ENCODE data around the gene GMDS.

The GMDS gene

DNA sequence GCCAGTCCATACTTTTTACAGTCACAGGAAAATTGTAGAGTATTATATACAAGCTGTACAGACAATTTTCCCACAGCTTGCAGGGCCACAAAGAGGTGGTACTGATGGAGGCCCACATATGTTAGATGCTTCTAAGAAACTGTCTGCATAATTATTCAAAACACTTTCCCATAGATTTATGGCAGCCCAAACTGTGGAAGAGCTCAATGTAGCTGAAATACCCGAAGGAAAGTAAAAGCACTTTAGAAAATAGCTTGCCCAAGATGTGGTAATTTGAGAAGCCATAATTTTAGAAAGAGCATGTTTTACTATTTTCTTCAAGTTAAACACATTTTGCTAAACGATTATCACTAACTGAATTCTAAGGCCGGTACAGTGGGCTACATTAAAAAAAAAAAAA, 36.9 kb downstream of the GMDS start:
- no peak for DNase-seq (ENCODE audit: low read depth in 1 of 2, low spot score in 1 of 2)

DNA sequence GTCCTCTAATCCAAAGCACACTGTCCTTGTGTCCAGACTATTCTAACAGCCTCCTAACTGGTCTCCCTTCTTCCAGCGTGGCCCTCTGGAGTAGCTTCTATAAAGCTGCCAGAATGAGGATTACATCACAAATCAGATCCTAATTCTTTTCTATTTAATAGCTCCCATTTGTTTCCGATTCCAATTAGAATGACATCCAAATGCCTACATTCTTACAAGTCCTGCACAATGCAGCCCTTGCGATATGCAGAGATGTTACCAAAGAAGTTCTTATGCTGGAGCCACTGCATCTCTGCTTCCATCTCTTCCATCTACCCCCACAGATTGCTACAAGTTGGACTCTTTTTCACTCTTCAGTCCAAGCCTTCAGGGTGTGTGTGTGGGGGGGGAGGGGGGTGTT, 40.0 kb downstream of the GMDS start:
- DNase-seq (ENCODE audit: low read depth in 1 of 2, low spot score in 1 of 2) = no peak

DNA sequence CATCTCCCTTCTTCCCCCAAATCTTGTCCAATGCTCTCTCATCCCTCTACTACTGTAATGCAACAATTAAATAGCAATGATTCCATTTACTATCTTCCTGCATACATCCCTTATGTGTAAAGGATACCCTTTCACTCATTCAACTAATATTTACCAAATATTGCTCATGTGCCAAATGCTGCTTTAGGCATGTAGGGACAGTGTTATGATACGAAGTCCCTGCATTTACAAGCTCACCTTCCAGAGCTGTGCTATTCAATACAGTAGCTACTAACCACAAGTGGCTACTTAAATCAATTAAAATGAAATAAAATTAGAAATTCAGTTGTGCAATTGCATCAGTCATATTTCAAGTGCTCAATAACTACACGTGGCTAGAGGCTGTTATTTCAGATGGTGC, 41.1 kb downstream of the GMDS start:
- DNase-seq (ENCODE audit: low read depth in 1 of 2, low spot score in 1 of 2) = no peak

DNA sequence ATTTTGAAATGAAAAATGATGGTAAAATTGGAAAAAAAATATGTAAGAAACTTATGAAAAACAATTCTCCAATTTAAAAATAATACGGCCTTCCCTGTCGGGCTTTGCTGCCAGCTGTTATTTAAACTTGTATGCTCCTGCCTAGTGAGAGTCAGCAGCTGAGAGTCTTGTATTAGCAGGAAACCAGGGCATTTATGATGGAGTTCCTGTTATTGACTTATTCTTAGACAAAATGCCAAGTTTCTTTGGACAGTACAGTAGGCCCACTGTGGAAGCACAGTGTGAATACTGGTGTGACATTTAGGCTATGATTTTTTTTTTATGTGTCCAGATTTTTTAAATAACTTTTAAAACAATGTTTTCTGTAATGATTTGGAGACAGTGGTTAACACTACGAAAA, 42.1 kb downstream of the GMDS start:
- no peak for DNase-seq (ENCODE audit: low read depth in 1 of 2, low spot score in 1 of 2)

DNA sequence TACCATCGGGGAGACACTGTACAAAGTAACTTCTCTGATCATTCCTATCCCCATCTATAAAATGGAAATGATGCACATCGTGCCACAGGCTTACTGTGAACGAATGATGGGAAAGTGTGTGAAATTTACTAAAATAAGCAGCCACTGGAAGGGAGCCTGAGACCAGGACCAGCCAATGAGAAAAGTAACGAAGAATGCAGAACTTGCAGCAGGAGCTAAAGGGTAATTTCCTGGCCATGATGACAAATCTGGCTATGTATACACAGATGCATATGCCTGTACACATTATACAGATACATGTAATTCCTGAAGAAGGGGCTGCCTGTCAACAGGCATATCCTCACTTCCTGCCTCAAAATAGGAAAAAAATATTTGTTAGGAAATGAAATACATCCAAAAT, 47.4 kb downstream of the GMDS start:
- no peak for DNase-seq (ENCODE audit: low read depth in 1 of 2, low spot score in 1 of 2)

DNA sequence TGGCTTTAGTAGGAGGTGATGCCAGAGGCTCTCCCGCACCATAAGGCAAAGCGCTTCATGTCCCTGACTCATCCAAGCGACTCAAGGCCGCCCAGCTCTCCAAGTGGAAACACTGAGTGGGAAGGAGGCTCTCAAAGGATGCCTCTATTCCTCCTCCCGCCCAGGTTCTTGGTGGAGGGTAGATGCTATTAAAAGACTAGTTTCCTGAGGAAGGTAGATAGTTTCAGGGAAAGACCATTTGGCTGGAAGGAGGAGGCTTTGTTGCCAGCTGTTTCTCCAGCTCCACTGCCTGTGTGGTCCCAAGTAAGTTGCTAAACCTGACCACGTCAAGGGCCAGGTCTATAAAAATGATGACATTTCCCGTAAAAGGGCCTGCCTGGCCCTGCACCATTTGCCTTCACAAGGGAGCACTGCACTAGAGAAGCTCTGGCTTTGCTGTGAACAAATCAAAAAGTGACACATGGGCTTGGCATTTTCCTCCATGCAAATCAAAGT, 48.2 kb downstream of the GMDS start:
- DNase-seq (ENCODE audit: low read depth in 1 of 2, low spot score in 1 of 2) = no peak

DNA sequence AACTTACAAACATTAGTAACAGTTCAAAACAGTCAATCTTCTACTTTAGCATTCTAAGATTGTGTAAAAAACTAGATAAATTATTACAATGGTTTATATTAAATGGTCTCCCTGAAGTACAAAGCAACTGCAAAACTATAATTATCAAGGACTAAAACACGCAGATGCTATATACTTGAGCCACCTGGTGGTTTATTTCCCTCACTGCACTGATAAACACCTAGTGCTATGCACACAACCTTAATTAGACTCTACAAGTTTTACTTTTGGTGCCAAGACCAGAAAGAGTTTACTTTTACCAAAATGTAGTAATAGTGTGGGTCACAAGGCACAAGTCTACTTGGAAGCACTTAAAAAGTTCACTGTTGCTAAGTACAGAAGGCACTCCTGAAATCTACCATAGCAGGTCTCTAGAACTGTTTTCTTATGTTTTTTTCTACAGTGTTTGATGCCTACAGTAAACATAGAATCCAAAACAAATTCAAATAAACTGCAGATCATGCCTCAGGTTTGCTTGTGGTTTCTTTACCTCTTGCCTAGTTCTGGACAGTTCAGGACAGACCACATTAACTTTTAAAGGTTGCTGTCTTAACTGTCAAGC, 49.2 kb downstream of the GMDS start:
- peak in 1 of 2 donors; percentile 24 for DNase-seq (ENCODE audit: low read depth in 1 of 2, low spot score in 1 of 2)

DNA sequence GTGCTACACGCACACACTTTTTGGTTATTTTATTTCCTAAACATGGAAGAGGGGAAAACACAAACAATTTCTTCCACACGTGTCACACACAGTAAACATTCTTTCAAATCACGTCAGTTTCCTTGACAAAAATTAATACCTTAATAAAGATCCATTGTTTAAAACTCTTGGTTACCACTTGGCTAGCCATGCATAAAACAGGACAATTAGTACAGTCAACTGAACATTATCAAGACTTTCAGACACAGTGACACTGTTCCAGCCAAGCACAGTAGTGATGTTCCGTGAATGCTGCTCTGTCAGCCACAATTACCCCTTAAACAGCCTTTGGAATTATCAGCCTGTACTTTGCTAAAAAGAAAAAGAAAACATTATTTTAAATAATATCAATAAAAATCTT, 50.8 kb downstream of the GMDS start:
- DNase-seq (ENCODE audit: low read depth in 1 of 2, low spot score in 1 of 2) = no peak

DNA sequence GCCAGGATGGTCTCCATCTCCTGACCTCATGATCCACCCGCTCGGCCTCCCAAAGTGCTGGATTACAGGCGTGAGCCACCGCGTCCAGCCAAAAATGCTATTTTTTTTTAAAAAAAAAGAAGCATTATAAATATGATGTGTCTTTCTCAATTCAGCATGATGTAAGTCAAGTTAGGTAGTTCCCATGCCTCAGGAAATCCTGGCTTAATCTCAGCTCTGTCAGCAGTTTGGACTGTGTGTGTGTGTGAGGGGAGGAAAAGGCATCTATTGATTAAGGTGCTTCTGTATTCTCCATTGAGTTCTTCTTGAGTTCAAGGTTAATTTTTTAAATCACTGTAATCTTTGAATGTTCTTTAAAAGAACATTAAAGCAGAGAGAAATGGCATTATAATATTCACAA, 51.5 kb downstream of the GMDS start:
- DNase-seq (ENCODE audit: low read depth in 1 of 2, low spot score in 1 of 2) = no peak

DNA sequence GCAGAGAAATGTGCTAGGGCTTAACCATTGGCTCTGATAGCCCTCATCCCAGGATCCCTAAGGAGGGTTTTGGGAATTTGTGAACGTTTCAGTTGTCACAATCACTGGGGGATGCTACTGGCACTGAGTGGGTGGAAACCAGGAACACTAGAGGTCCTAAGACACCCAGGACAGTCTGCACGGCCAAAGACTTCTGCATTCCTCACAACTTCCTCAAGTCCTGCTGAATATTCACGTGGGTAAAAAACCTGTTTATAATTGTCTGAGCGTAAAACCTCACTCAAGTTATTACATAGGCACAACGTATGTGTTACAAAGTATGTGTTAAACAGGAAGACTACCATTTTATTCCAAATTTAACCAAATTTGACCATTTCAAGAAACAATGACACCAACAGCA, 52.4 kb downstream of the GMDS start:
- no peak for DNase-seq (ENCODE audit: low read depth in 1 of 2, low spot score in 1 of 2)

DNA sequence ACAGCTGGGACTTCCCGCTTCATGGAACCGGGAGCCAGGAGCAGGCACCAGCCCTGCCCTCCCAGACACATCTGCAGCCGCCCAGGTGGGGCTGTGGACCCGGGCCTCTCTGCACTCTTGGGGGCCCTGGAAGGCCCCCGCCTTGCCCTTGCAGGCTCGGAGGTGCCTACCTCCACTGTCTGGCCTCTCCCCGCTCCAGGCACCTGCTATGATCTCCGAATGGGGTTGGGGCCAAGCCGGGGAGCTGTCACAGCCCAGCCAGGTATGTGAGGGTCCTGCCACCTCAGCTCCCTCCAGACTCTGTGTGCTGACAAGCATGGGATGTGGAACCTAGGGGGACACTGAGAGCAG, 54.0 kb downstream of the GMDS start:
- no peak for DNase-seq (ENCODE audit: low read depth in 1 of 2, low spot score in 1 of 2)

DNA sequence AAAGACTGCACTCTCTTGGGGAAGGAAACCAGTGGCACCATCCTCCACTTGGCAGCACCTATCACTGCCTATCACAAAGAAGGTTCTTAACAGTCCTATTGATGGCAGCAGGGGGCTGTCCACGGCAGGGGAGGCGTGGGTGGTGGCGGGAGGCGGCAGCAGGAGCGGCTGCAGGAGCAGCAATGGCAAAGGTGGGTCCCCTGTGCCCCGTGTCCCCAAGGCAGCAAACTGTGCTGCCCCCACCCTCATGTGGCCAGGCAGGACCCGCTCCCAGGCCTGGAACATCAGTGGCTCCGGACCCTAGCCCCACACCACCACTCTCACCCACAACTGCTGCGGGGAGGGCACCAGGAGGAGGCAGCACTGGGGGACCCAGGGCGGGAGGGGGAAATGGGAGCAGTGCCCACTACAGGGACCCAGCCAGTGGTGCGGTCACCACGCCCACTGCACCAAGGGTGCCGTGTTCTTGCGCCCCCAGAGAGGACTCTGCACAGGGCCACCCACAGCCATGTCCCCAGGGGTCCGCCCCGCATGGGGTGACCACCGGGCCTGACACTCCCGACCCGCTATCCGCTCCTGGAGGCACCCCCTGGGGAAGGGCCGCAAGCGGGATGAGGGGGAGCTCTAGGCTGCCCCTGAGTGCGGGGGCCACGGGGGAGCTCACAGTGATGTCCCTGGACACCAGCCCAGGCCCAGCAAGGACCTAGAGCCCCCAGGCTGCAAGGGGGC, 54.6 kb downstream of the GMDS start:
- DNase-seq (ENCODE audit: low read depth in 1 of 2, low spot score in 1 of 2) = no peak

DNA sequence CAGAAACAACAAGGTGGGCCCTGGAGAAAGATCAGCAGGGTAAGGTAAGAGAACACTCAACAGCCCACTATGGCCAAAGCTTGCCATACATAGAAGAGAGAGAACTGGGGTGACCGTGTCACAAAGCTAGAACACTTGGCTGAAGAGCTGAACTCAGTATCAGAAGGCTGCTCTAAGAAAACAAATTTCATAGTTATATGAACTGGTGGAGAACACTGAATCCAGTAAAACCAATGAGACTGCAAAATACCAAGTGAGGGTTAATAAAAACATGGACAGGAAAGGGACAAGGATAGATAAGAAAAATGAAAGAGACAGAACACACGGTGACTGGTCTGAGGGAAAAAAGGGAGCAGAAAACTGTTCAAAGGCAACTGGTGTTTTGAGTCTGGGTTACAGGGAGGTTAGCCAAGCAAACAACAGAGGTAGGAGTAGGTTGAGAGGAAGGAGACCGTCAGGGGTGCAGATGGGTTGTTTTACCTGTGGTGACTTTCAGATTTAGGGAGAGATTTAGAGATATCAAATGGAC, 56.5 kb downstream of the GMDS start:
- no peak for DNase-seq (ENCODE audit: low read depth in 1 of 2, low spot score in 1 of 2)

DNA sequence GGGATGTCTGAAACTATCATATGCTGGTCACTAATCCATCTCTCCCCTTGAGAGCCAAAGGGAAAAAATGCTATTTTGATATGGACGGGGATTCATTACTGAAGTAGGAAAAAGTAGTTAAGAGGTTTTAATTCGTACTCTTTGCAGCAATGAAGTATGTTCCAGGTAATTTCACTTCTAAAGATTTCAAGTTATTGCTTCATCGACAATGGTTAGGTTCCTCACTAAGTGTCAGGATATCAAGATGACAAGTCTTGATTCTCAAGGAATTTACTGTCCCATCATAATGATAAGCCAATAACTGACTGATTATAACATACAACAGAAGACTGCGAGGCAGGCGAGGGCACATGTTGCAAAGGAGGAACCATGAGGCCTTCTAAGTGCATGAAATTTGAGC, 57.0 kb downstream of the GMDS start:
- no peak for DNase-seq (ENCODE audit: low read depth in 1 of 2, low spot score in 1 of 2)

DNA sequence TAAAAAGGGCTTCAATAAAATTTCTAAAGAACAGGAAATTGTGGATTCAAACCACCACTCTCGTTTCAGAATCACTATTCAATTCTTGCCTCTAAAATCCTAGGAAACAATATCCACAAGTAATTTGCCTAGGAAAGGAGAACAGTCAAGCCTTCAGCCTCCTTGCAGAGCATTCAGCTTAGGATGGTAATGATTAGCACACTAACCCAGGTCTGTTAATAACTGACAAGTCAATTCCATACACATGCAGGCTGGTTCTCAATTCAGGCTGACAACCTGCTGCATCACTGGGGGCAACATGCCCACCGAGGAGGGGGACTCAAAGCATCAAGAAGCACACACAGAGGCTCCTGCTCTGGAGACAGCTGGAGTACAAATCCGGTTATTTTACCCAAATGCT, 57.6 kb downstream of the GMDS start:
- no peak for DNase-seq (ENCODE audit: low read depth in 1 of 2, low spot score in 1 of 2)

DNA sequence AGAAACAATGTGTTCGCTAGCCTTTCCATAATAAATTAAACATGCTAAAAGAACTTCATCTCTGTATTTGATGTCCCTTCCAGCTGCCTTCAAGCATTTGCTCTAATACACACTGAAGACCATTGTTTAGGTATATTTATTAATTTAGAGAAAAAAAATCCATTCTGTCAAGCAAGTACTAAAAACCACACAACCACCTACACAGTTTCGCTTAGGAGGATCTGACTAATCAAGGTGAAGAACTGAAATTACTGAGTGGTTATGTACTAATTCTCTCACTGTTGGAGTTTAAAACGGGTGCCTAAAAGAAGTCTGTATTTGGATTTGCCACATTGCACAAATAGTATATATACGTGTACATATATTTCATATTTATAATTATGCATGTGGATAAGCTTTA, 58.9 kb downstream of the GMDS start:
- DNase-seq (ENCODE audit: low read depth in 1 of 2, low spot score in 1 of 2) = peak in 1 of 2 donors; percentile 46

DNA sequence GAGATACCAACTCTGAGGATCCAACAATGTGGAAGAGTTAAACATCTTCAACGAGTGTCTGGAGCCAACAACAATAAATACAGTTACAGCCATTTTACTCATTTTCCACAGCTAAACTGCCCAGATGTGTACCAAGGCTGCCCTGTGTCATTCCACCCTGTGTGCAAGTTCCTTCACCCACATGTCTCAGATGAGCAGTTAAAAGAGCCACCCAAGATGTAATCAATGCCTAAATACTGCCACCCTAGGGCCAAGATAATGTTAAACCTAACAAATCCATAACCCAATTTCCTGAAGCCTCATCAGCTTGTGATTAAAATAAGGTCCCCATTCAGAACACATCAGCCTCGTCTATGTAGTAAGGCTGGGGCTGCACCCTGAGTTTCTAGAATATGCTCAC, 59.9 kb downstream of the GMDS start:
- DNase-seq (ENCODE audit: low read depth in 1 of 2, low spot score in 1 of 2) = no peak

DNA sequence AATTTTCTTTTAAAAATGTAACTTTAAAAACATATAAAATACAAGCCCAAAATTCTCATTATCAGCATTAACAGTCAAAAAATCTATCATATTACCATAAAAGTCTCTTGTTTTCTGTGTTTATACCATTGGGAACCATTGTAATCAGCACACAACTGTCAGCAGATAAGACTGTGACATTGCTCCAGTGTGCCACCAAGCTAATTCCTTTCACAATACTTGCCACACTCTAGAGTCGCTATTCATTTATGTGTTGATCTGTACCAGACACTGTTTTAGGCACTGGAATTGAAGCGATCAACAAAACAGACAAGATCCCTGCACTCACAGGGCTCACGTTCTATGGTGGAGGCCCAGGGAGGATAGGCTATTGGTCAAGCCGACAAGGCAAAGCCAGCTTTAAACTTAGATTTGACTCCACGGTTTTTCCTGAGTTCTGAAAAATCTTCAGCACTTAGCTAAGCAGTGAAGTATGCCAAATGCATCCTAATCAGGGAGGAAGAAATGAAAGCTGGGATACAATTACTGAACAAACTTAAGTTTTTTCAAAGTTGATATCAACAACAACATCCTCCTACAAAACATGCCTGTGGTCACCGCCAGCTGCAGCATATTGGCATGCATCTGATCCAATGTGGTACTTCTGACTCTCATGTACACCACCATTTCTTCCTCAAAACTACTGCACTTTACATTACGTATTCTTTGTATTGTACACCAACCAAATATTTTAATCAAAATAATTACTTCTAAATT, 60.5 kb downstream of the GMDS start:
- DNase-seq (ENCODE audit: low read depth in 1 of 2, low spot score in 1 of 2) = no peak

DNA sequence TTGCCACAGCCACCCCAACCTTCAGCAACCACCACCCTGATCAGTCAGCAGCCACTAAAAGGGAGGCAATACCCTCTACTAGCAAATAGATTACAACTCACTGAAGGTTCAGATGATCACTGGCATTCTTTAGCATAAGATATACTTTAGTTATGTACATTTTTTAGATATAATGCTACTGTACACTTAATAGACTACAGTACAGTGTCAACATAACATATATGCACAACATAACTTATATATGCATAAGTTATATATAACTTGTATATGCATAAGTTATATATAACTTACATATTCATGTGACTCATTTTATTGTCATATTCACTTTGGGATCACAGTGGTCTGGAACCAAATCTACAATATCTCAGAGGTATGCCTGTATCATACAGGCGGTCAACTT, 61.7 kb downstream of the GMDS start:
- DNase-seq (ENCODE audit: low read depth in 1 of 2, low spot score in 1 of 2) = no peak

DNA sequence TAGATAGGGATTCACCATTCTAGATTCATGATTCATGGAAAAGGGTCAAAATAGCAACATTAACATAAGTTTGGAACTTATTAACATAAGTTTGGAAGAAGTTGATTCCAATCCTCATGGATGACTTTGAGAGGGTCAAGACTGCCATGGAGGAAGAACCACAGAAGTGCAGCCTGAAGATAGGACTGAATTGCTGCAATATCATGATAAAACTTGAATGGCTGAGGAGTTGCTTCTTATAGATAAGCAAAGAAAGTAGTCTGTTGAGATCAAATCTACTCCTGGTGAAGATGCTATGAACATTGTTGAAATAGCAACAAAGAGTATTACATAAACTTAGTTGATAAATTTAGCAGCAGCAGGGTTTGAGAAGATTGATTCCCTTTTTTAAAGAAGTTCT, 62.2 kb downstream of the GMDS start:
- no peak for DNase-seq (ENCODE audit: low read depth in 1 of 2, low spot score in 1 of 2)

DNA sequence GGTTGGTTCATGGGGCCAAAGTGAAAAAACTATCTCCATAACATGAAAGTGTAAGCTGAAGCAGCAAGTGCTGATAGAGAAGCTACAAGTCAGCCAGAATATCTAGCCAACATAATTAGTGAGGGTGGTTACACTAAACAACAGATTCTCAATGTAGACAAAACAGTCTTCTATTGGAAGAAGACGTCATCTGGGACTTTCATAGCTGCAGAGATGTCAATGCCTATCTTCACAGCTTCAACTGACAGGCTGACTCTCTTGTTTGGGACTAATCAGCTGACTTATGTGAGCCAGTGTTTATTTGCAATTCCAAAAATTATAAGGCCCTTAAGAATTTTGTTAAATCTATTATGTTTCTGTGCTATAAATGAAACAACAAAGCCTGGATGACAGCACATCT, 63.2 kb downstream of the GMDS start:
- DNase-seq (ENCODE audit: low read depth in 1 of 2, low spot score in 1 of 2) = no peak

DNA sequence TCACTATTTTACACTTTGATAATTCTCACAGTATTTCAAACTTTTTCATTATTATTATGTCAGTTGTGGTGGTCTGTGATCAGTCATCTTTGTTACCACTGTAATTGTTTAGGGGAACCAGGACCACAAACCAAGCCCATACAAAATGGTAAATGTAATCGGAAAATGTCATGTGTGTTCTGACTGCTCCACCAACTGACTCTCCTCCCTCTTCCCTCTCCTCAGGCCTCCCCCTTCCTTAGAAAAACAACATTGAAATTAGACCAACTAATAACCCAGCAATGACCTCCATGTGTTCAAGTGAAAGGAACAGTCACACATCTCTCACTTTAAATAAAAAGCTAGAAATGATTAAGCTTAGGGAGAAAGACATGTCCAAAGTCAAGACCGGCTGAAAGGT, 63.8 kb downstream of the GMDS start:
- no peak for DNase-seq (ENCODE audit: low read depth in 1 of 2, low spot score in 1 of 2)
